ENCODE data around the gene SUSD5. TPM values are rescaled to one million over a fixed set of nuclear protein-coding genes. Genes with fewer than 3 reads are reported as not detected.
"Not testable (repeated sequence)": the region's sequence is repeated elsewhere in the genome, so short reads cannot be mapped to it uniquely, and the experiment has no call there.

SUSD5 gene
- total and polyA plus RNA-seq, 10 donors = 0.33 to 4.5 (median 0.97) TPM

DNA sequence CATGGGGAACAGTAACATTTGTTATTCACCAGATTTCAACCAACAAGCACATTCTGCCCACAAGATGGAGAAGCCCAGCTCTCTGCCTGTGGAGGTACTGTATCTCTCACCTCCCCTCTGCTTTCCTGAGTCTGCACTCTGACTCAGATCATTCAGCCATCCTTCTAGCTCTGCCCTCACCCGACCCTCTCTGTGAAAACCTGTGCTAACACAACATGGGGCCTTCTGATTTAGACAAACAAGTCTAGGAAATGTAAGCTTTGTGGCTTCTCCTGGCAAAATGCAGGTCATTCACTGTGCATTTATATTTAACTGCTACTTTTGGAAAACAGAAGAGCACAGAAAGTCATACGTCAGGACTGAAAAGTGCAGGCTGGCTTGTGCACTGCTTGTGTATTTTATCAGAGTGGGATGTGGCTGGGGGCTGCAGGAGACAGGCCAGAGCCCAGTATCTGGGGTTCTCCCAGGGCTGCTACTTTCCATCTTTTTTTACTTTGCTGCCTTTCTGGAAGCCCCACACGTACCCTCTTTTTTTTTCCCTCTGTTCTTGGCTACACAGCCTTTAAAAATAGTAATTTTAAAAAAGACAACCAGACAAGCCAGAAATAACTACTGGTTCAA lies 50.8 kb downstream of the SUSD5 start:
- WGBS, 5 donors = 68 to 84% (median 73%) methylated on average over 3 of the region's 3 CpGs
- DNase-seq = no peak
- intact Hi-C loops (cut with DNase I; ENCODE audit: low total_unique reads) = no loop called here
- H3K9me3 ChIP-seq = no peaks in the 10 kb centered on the region
- no peak overlapping the region for H3K4me3 ChIP-seq
- no peaks in the 10 kb centered on the region for H3K36me3 ChIP-seq
- H3K27ac ChIP-seq = no peak overlapping the region
- peaks cover 0 to 10% (median 0%) of the 10 kb centered on the region in 6 donors for H3K4me1 ChIP-seq
- no peaks in the 10 kb centered on the region for H3K27me3 ChIP-seq (replicated peaks in 1 of 7)
- TF ChIP-seq POLR2A (IDR thresholded peaks at IDR 0.05) (no peak), POLR2AphosphoS5 (IDR thresholded peaks at IDR 0.05) (no peak)

DNA sequence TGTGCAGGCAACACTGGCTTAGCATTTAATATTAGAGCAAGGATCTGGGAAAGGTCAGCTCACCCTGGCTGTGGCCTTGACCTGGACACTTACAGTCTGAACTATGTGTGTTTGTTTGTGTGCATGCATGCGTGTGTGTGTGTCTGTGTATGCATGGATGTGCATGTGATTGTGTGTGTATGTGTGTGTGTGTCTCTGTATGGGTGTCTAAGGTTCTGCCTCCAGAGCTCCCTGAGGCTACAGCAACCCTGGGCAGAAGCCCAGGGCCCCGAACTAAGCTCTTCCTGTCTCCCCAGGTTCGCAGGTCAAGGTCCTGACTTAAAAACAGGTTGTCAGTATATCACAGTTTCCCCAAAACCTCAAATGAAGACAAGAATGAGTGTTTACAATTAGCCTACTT lies 51.3 kb downstream of the SUSD5 start:
- TF ChIP-seq POLR2A (IDR thresholded peaks at IDR 0.05) (no peak), POLR2AphosphoS5 (IDR thresholded peaks at IDR 0.05) (no peak)
- TF ChIP-seq, protein P1, sequence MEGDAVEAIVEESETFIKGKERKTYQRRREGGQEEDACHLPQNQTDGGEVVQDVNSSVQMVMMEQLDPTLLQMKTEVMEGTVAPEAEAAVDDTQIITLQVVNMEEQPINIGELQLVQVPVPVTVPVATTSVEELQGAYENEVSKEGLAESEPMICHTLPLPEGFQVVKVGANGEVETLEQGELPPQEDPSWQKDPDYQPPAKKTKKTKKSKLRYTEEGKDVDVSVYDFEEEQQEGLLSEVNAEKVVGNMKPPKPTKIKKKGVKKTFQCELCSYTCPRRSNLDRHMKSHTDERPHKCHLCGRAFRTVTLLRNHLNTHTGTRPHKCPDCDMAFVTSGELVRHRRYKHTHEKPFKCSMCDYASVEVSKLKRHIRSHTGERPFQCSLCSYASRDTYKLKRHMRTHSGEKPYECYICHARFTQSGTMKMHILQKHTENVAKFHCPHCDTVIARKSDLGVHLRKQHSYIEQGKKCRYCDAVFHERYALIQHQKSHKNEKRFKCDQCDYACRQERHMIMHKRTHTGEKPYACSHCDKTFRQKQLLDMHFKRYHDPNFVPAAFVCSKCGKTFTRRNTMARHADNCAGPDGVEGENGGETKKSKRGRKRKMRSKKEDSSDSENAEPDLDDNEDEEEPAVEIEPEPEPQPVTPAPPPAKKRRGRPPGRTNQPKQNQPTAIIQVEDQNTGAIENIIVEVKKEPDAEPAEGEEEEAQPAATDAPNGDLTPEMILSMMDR (IDR thresholded peaks at IDR 0.05 in 8 of 11, conservative IDR thresholded peaks at IDR 0.05 in 3 of 11) = no peak
- intact Hi-C loops (cut with DNase I; ENCODE audit: low total_unique reads) = no loop called here
- no peak for DNase-seq
- WGBS, 5 donors = 77 to 87% (median 78%) methylated on average over 3 of the region's 3 CpGs
- Histone ChIP-seq H3K36me3 (no peaks in the 10 kb centered on the region), H3K9me3 (no peaks in the 10 kb centered on the region), H3K27me3 (replicated peaks in 1 of 7) (no peaks in the 10 kb centered on the region), H3K4me3 (no peak overlapping the region), H3K27ac (no peak overlapping the region), H3K4me1 (peaks cover 0 to 10% (median 0%) of the 10 kb centered on the region in 6 donors)

DNA sequence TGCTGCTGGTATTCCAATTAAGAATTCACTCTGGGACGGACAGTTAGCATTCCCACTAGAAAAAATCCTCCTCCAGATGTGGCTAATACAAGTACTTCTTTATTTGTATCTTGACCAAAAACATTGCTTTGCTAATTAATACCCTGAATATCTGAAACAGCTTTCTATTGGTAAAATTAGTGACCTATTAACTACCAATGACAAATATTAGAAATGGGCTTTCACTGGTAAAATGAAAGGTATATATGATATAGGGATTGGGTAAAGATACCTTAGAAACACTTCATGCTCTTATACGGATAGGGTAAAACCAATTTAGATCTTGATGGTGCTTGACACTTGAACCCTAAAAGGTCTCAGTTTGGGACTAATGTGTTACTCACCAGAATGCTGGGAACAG lies 52.5 kb downstream of the SUSD5 start:
- WGBS, 5 donors = 79 to 97% (median 87%) methylated on average over 2 of the region's 2 CpGs
- Histone ChIP-seq H3K36me3 (no peaks in the 10 kb centered on the region), H3K9me3 (no peaks in the 10 kb centered on the region), H3K27ac (no peak overlapping the region), H3K4me1 (peaks cover 0 to 8% (median 0%) of the 10 kb centered on the region in 6 donors), H3K4me3 (no peak overlapping the region), H3K27me3 (replicated peaks in 1 of 7) (no peaks in the 10 kb centered on the region)
- TF ChIP-seq POLR2AphosphoS5 (IDR thresholded peaks at IDR 0.05) (no peak), POLR2A (IDR thresholded peaks at IDR 0.05) (no peak)
- TF ChIP-seq, protein P1 (IDR thresholded peaks at IDR 0.05 in 8 of 11, conservative IDR thresholded peaks at IDR 0.05 in 3 of 11) = no peak
- DNase-seq = no peak
- intact Hi-C loops (cut with DNase I; ENCODE audit: low total_unique reads) = no loop called here

DNA sequence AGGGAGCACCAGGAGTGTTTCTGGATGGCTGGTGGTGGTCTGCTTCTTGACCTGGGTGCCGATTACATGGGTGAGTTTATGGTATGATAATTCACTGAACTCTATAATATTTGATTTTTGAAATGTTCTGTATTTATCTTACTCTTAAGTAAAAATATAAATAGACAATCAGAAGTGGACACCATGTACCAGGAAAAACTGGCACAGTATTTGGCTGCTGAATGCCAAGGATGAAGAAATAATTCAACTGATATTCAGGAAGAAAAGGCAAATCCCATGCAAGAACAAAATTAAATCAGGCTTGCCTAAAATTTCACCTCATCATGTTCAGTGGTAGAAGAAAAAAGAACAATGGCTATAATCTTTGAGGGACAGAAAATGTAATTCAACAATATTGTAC lies 53.2 kb downstream of the SUSD5 start:
- 87 to 96% (median 92%) methylated on average over 1 of the region's 1 CpG for WGBS, 5 donors
- intact Hi-C loops (cut with DNase I; ENCODE audit: low total_unique reads) = no loop called here
- Histone ChIP-seq H3K27me3 (replicated peaks in 1 of 7) (no peaks in the 10 kb centered on the region), H3K9me3 (no peaks in the 10 kb centered on the region), H3K4me1 (peaks cover 0 to 8% (median 0%) of the 10 kb centered on the region in 6 donors), H3K36me3 (no peaks in the 10 kb centered on the region), H3K27ac (no peak overlapping the region), H3K4me3 (no peak overlapping the region)
- no peak for TF ChIP-seq POLR2AphosphoS5 (IDR thresholded peaks at IDR 0.05)
- TF ChIP-seq, protein P1 (IDR thresholded peaks at IDR 0.05 in 8 of 11, conservative IDR thresholded peaks at IDR 0.05 in 3 of 11) = no peak
- no peak for TF ChIP-seq POLR2A (IDR thresholded peaks at IDR 0.05)
- DNase-seq = no peak

DNA sequence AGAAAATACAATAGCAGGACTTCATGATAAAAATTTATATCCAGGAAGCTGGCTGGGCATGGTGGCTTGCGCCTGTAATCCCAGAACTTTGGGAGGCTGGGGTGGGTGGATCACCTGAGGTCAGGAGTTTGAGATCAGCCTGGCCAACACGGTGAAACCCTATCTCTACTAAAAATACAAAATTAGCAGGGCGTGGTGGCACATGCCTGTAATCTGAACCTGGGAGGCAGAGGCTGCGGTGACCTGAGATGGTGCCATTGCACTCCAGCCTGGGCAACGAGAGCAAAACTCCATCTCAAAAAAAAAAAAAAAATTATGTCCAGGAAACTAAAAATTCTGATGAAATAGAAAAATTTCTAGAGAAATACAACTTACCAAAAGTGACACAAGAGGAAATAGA lies 56.0 kb downstream of the SUSD5 start:
- H3K4me3 ChIP-seq; intact Hi-C loops (cut with DNase I; ENCODE audit: low total_unique reads); H3K4me1 ChIP-seq; DNase-seq; H3K36me3 ChIP-seq; H3K27me3 ChIP-seq (replicated peaks in 1 of 7); H3K9me3 ChIP-seq; H3K27ac ChIP-seq: not testable (repeated sequence)
- WGBS, 5 donors = 78 to 92% (median 87%) methylated on average over 5 of the region's 5 CpGs
